ENCODE measurements around the gene MYH14. TPM values are rescaled to one million over a fixed set of nuclear protein-coding genes. Genes with fewer than 3 reads are reported as not detected.
"Not testable (repeated sequence)": the region's sequence is repeated elsewhere in the genome, so short reads cannot be mapped to it uniquely, and the experiment has no call there.

Gene MYH14
- total RNA-seq, 1 experiment from 2014 or later: not detected

GRCh38 chr19:50330365-50331078 is 127.1 kb downstream of the MYH14 start:
- no peak for DNase-seq (ENCODE audit: low read depth)

GRCh38 chr19:50331221-50331993 is 128.0 kb downstream of the MYH14 start:
- DNase-seq (ENCODE audit: low read depth): no peak

GRCh38 chr19:50331994-50332243 is 128.5 kb downstream of the MYH14 start:
- DNase-seq (ENCODE audit: low read depth): no peak

DNA sequence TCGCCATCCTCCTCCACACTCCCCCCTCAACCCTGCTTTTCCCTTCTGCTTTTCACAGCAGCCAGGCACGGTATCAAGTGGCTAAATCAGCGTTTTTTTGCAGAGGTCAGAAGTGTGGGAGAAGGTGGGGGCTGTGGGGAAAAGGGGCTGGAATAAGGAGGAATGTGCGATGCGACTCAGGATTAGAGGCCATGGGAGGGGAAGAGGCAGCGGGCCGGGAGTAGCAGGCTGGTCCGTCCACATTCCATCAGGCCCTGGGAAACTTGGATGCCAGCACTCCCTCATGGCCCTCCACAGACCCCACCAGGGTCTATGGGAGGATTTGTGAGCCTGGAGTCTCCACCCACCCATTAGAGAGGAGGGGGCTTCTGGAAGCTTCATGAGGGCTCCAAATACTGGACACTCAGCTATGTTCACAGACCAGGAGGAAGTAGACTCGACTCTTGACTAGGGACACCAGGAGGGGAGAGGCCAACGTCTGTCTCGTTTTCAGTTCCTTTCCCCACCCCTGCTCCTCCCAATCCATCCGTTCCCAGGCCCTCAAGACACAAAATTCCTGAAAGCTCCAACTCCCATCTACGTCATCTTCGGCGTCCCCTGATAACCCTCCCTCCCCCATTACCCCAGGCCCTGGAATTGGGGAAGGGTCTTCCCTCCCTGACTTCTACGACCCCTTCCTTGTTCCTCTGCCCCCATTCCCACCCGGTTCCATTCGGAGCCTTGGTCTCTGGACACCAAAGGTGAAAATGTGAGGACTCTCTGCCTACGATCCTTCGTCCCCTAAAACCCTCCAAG is 129.0 kb downstream of the MYH14 start:
- DNase-seq (ENCODE audit: low read depth): no peak

GRCh38 chr19:50333235-50333736 is 129.9 kb downstream of the MYH14 start:
- peak; percentile 60 for DNase-seq (ENCODE audit: low read depth)

GRCh38 chr19:50333737-50334617 is 130.6 kb downstream of the MYH14 start:
- DNase-seq (ENCODE audit: low read depth): no peak

GRCh38 chr19:50334741-50335421 is 131.5 kb downstream of the MYH14 start:
- no peak for DNase-seq (ENCODE audit: low read depth)

- DNase-seq (ENCODE audit: low read depth): not testable (repeated sequence)
Observed at GRCh38 chr19:50337031-50337430, 133.6 kb downstream of the MYH14 start.

DNA sequence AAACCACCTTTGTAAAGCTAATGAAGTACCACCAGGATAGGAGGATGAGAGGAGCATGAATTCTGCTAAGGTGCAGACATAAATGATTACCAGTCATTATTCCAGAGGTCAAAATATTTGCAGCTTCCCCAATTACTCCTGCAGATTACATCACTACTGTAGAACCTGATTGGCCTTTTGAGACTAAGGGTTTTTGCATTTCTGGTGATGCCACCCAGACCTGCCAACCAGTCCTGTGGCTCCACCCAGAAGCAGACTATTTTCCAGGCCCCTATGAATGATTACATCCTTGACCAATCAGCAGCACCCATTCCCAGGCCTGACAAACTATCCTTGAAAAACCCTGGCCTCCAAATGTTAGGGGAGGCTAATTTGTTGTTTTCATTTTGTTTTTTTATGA is 136.9 kb downstream of the MYH14 start:
- no peak for DNase-seq (ENCODE audit: low read depth)

DNA sequence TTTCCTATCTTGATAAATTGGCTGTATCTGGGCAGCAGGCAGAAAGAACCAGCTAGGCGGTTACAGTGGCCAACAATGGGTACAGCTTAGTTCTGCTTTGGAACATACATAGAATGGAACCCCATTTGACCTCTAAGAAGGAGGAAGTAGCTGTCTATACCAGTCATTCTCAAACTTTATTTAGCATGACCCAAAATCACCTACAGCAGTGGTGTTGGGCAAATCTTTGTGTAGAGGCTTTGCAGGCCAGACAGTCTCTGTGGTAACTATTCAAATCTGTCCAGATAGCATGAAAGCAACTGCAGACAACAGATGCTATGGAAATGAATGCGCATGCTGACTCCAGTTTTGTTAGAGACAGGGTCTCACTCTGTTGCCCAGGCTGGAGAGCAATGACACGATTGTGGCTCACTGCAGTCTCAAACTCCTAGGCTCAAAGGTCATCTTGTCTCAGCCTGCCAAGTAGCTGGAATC is 137.7 kb downstream of the MYH14 start:
- DNase-seq (ENCODE audit: low read depth): no peak

- DNase-seq (ENCODE audit: low read depth): no peak
Observed at GRCh38 chr19:50344661-50345318, 141.4 kb downstream of the MYH14 start.

- DNase-seq (ENCODE audit: low read depth): not testable (repeated sequence)
Observed at GRCh38 chr19:50347089-50347581, 143.7 kb downstream of the MYH14 start.

DNA sequence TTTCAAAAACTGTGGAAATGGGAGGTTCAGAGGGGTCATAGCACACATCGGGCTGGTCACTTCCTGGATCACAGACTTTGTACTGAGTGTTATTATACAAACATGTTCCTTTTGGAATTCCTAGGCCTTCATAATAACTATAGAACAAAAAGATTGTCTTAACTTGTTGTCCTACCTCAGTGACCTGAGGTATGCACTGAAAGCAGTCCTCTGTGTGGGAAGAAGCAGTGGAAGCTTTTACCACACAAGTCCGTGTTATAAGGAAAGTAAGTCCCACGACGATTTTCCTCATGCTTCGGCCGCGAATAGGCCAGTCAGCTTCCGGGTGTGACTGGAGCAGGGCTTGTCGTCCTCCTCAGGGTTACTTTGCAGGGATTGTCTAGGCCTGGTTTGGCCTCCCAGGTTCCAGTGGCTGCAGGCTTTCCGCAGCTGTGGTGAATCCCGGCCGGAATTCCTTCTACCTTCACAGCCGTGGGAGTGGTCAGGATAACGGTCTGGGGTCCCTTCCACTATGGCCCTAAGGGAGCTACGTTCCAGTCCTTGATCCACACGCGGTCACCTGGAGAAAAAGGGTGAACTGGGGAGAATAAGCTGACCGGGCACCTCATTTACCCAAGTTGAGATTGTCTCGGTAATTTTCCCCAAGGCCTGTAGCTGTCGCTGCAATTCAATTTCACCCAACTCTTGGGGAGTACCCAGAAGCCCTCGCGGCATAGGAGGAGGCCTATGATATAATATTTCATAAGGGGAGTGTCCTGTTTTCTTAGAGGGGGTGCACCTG is 146.0 kb downstream of the MYH14 start:
- DNase-seq (ENCODE audit: low read depth): no peak

DNA sequence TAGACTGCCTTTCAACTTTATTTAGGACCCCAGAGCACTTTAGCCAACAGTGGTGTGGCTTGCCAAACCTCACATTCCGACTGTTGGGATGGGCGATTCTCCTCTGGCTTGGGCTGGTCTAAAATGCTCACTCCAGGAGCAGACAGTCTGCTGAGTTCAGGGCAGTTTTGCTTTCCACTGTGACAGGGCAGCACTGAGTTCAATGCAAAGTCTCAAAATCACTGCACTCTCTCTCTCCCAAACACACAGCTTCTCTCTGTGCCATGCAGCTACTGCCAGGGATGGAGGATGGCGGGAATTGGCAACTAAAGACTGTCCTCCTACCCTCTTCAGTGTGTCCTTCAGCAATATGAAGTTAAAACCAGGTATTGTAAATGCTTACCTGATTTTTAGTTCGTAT is 148.8 kb downstream of the MYH14 start:
- DNase-seq (ENCODE audit: low read depth): no peak

GRCh38 chr19:50353487-50353880 is 150.1 kb downstream of the MYH14 start:
- not testable (repeated sequence) for DNase-seq (ENCODE audit: low read depth)

GRCh38 chr19:50356691-50357177 is 153.3 kb downstream of the MYH14 start:
- no peak for DNase-seq (ENCODE audit: low read depth)

- peak; percentile 56 for DNase-seq (ENCODE audit: low read depth)
Observed at GRCh38 chr19:50357178-50358100, 154.0 kb downstream of the MYH14 start.
